A549 (cell line): ENCODE data around the gene BOK. TPM values are rescaled to one million over a fixed set of nuclear protein-coding genes. Genes with fewer than 3 reads are reported as not detected.
A peak's percentile ranks its signal among the peaks of the same experiment; 100 is the strongest.

ENCODE experiments used
- ATAC-seq, 2 experiments: fragments of 200-7000 bp in 1 of 2; fragments of >200 bp in 1 of 2; cut with Nextera tagmentation in 1 of 2; cut with Tn5 transposase in 1 of 2; 3 replicates each; pipeline versions ENCODE4 v1.8.0 to v1.9.1; 2018 to 2020; ENCODE audit warnings: mild to moderate bottlenecking in 1 of 2, moderate library complexity in 1 of 2
- CTCF ChIA-PET: fragments of 300-600 bp; sonication (Branson Sonifier 250); formaldehyde crosslinking; extraction: SDS; loops from one replicate; lab custom pipeline; 2021; ENCODE audit warnings: antibody characterized with exemption, inconsistent platforms; lab: Yijun Ruan, JAX
- POLR2A ChIA-PET: fragments of 350-600 bp; formaldehyde crosslinking; extraction: SDS; loops from one replicate; lab custom pipeline; 2021; ENCODE audit warnings: antibody characterized with exemption, inconsistent platforms; lab: Yijun Ruan, JAX
- DNase-seq, 2 experiments: peaks; one replicate each; pipeline versions ENCODE4 v3.0.0 to v3.0.0-alpha.2; 2011 to 2016; ENCODE audit warnings: low read depth in 1 of 2, low spot score in 1 of 2
- FAIRE-seq: peaks from 2 replicates; lab custom pipeline; 2011; peaks lifted over from hg19 to GRCh38; lab: Jason Lieb, UNC
- H3K27ac ChIP-seq, 2 experiments: fragments of >200 bp; sonication (Bioruptor Twin); formaldehyde crosslinking; 3 replicates each; pipeline ENCODE4 v1.5.1; 2016 to 2017
- H3K4me1 ChIP-seq: fragments of >200 bp; sonication (Bioruptor Twin); formaldehyde crosslinking; 3 replicates; pipeline ENCODE4 v1.6.1; 2016
- H3K4me2 ChIP-seq: fragments of >200 bp; sonication (Bioruptor Twin); formaldehyde crosslinking; 3 replicates; pipeline ENCODE4 v1.6.1; 2016
- H3K4me3 ChIP-seq: fragments of >200 bp; sonication (Bioruptor Twin); formaldehyde crosslinking; 3 replicates; pipeline ENCODE4 v1.5.1; 2016
- H3K9me3 ChIP-seq: fragments of >200 bp; sonication (Bioruptor Twin); formaldehyde crosslinking; 3 replicates; pipeline ENCODE4 v1.6.1; 2016
- CBX8 ChIP-seq: fragments of 200-600 bp; sonication (generic); IDR thresholded peaks from 2 replicates; pipeline ENCODE4 v1.6.1; 2016
- CEBPB ChIP-seq, 2 experiments: fragments of >200 bp in 1 of 2; sonication (Bioruptor Twin) in 1 of 2; formaldehyde crosslinking in 1 of 2; IDR thresholded peaks; 2 replicates each; pipeline ENCODE4 v1.6.1; 2012 to 2016
- CHD4 ChIP-seq: fragments of 200-600 bp; sonication (generic); IDR thresholded peaks from 2 replicates; pipeline ENCODE4 v1.6.1; 2016; ENCODE audit warnings: antibody characterized with exemption, mild to moderate bottlenecking, borderline replicate concordance
- CTCF ChIP-seq: fragments of >200 bp; sonication (Bioruptor Twin); formaldehyde crosslinking; IDR thresholded peaks from 3 replicates; pipeline ENCODE4 v1.5.1; 2016
- EHF ChIP-seq: fragments of 250-450 bp; sonication (Bioruptor Pico); IDR thresholded peaks from 2 replicates; pipeline ENCODE4 v1.5.0; 2020; ENCODE audit warnings: mild to moderate bottlenecking
- EHMT2 ChIP-seq: fragments of 200-600 bp; sonication (generic); IDR thresholded peaks from 2 replicates; pipeline ENCODE4 v1.6.1; 2016; ENCODE audit warnings: antibody characterized with exemption, low read depth, mild to moderate bottlenecking, moderate library complexity
- ELK1 ChIP-seq: fragments of 150-350 bp; IDR thresholded peaks from 2 replicates; pipeline ENCODE4 v1.6.1; 2014; ENCODE audit warnings: low read depth, mild to moderate bottlenecking, low read length
- ESRRA ChIP-seq: fragments of 150-350 bp; IDR thresholded peaks from 2 replicates; pipeline ENCODE4 v1.6.1; 2014; ENCODE audit warnings: mild to moderate bottlenecking, low read length, borderline replicate concordance
- FOSL2 ChIP-seq, 2 experiments: fragments of 450-650 bp in 1 of 2; fragments of >200 bp in 1 of 2; sonication (Bioruptor Twin) in 1 of 2; formaldehyde crosslinking; IDR thresholded peaks; 2 replicates each; pipeline versions ENCODE4 v1.5.0 to v1.6.1; 2016 to 2020; ENCODE audit warnings: mild to moderate bottlenecking in 1 of 2, moderate library complexity in 1 of 2
- FOXS1 ChIP-seq: fragments of 250-450 bp; sonication (Bioruptor Pico); IDR thresholded peaks from 2 replicates; pipeline ENCODE4 v1.5.0; 2020; ENCODE audit warnings: mild to moderate bottlenecking, moderate library complexity
- GATA3 ChIP-seq: IDR thresholded peaks from 2 replicates; pipeline ENCODE4 v1.6.1; 2012; ENCODE audit warnings: borderline replicate concordance
- HDAC2 ChIP-seq: fragments of 200-600 bp; sonication (generic); IDR thresholded peaks from 2 replicates; pipeline ENCODE4 v1.6.1; 2016
- HES2 ChIP-seq: fragments of >200 bp; sonication (Bioruptor Twin); formaldehyde crosslinking; IDR thresholded peaks from 2 replicates; pipeline ENCODE4 v1.6.1; 2016
- HEYL ChIP-seq: fragments of 250-450 bp; sonication (Bioruptor Pico); IDR thresholded peaks from 2 replicates; pipeline ENCODE4 v1.8.0; 2021; ENCODE audit warnings: mild to moderate bottlenecking, moderate library complexity
- HOXA7 ChIP-seq: fragments of 250-450 bp; sonication (Bioruptor Pico); IDR thresholded peaks from 2 replicates; pipeline ENCODE4 v1.5.0; 2020; ENCODE audit warnings: mild to moderate bottlenecking, moderate library complexity
- HOXB13 ChIP-seq: fragments of 250-450 bp; sonication (Bioruptor Pico); IDR thresholded peaks from 2 replicates; pipeline ENCODE4 v1.5.0; 2020; ENCODE audit warnings: low read depth, mild to moderate bottlenecking, moderate library complexity
- KDM1A ChIP-seq: fragments of 200-600 bp; sonication (generic); IDR thresholded peaks from 2 replicates; pipeline ENCODE4 v1.6.1; 2016; ENCODE audit warnings: low read depth, mild to moderate bottlenecking
- MAX ChIP-seq: IDR thresholded peaks from 2 replicates; pipeline ENCODE4 v1.6.1; 2012
- NFE2L2 ChIP-seq: fragments of 150-350 bp; conservative IDR thresholded peaks from 2 replicates; pipeline ENCODE4 v1.6.1; 2014; ENCODE audit warnings: low read length
- NPAS2 ChIP-seq: fragments of 250-450 bp; sonication (Bioruptor Pico); IDR thresholded peaks from 2 replicates; pipeline ENCODE4 v1.8.0; 2022; ENCODE audit warnings: mild to moderate bottlenecking, moderate library complexity, borderline replicate concordance
- PHF8 ChIP-seq: fragments of 200-600 bp; sonication (generic); IDR thresholded peaks from 2 replicates; pipeline ENCODE4 v1.6.1; 2016; ENCODE audit warnings: low read depth, mild to moderate bottlenecking, antibody characterized with exemption, moderate library complexity, borderline replicate concordance
- RAD21 ChIP-seq, 2 experiments: fragments of >200 bp in 1 of 2; sonication (Bioruptor Twin) in 1 of 2; formaldehyde crosslinking in 1 of 2; IDR thresholded peaks in 1 of 2; conservative IDR thresholded peaks in 1 of 2; 2 replicates in 1 of 2; 3 replicates in 1 of 2; pipeline ENCODE4 v1.6.1; 2012 to 2018; ENCODE audit warnings: inconsistent platforms in 1 of 2
- RARB ChIP-seq: fragments of 250-450 bp; sonication (Bioruptor Pico); IDR thresholded peaks from 2 replicates; pipeline ENCODE4 v1.8.0; 2021; ENCODE audit warnings: mild to moderate bottlenecking, moderate library complexity
- SMC3 ChIP-seq: fragments of >200 bp; sonication (Bioruptor Twin); formaldehyde crosslinking; IDR thresholded peaks from 3 replicates; pipeline ENCODE4 v1.6.1; 2018; ENCODE audit warnings: inconsistent platforms
- TFCP2L1 ChIP-seq: fragments of 250-450 bp; sonication (Bioruptor Pico); IDR thresholded peaks from 2 replicates; pipeline ENCODE4 v1.5.0; 2021; ENCODE audit warnings: mild to moderate bottlenecking
- TP53 ChIP-seq: fragments of 250-450 bp; sonication (Bioruptor Pico); IDR thresholded peaks from 2 replicates; pipeline ENCODE4 v1.5.0; 2021; ENCODE audit warnings: mild to moderate bottlenecking, moderate library complexity
- ZNF302 ChIP-seq: fragments of 250-450 bp; sonication (Bioruptor Pico); IDR thresholded peaks from 2 replicates; pipeline ENCODE4 v1.9.0; 2021; ENCODE audit warnings: inconsistent platforms, mild to moderate bottlenecking, moderate library complexity
- ZSCAN20 ChIP-seq: fragments of 250-450 bp; sonication (Bioruptor Pico); IDR thresholded peaks from 2 replicates; pipeline ENCODE4 v1.8.0; 2022; ENCODE audit warnings: mild to moderate bottlenecking, moderate library complexity
- WGBS: methylation state at CpG from one replicate; pipeline ENCODE4 v1.1.6; 2017; ENCODE audit errors: missing lambda C conversion rate; 5-methylcytosine and 5-hydroxymethylcytosine counted together
- polyA plus RNA-seq, 4 experiments: library from polyadenylated mRNA; depleted of rRNA in 3 of 4; stranded (reverse); fragments of >200 nt; fragmentation: RNase III in 1 of 4; extraction: RNeasy Plus Mini Kit Qiagen cat#74134 plus additional on column Dnase treatment in 1 of 4; gene quantifications; 2 replicates in 3 of 4; 3 replicates in 1 of 4; pipeline ENCODE4 v1.2.3, GENCODE V29; 2011 to 2017

Gene BOK
- polyA plus RNA-seq, 2 of the 4 experiments (the other 2 are of a cell fraction): 5.0 to 12.6 TPM

GRCh38 chr2:241598487-241598886, 39.9 kb downstream of the BOK start:
- no peak overlapping the region for H3K4me2 ChIP-seq
- FAIRE-seq (no peak), DNase-seq (peak in 1 of 2 experiments; percentile 35), ATAC-seq (peak; percentile 52 to 71; a peak in 3 of 6 replicates)
- H3K9me3 ChIP-seq: no peaks in the 10 kb centered on the region
- no peaks in the 10 kb centered on the region for H3K4me1 ChIP-seq
- ChIA-PET CTCF (interaction anchor here (0.6 to 1.2 kb wide), 6 partner anchors 8 to 59 kb away, joined by 3 read pairs; no protein-coding TSS in a partner anchor), POLR2A (no interaction called here)
- WGBS: 75% methylated on average over 1 of the region's 1 CpG
- TF ChIP-seq SMC3: 0 out of 3 replicates have a peak, but pooled peaks have one; percentile 15
- TF ChIP-seq RAD21 (conservative IDR thresholded peaks at IDR 0.05 in 1 of 2, IDR thresholded peaks at IDR 0.05 in 1 of 2): peak; percentile 33 to 34; a peak in 3 of 5 replicates
- TF ChIP-seq CTCF: peak; percentile 23; the same call in 1 of the 3 replicates
- TF ChIP-seq FOSL2 (IDR thresholded peaks at IDR 0.05): no peak
- no peak for TF ChIP-seq FOSL2 (CRISPR knock-in tag; IDR thresholded peaks at IDR 0.05)
- no peak for TF ChIP-seq NFE2L2
- TF ChIP-seq, all 56 proteins: peak for 3
- no peak overlapping the region for H3K27ac ChIP-seq
- H3K4me3 ChIP-seq: no peak overlapping the region

- DNase-seq (no peak), ATAC-seq (no peak), FAIRE-seq (no peak)
- POLR2A ChIA-PET: no interaction called here
- CTCF ChIA-PET: interaction anchor here (0.7 to 1.0 kb wide), 2 partner anchors 9 to 13 kb away, joined by 3 read pairs; no protein-coding TSS in a partner anchor
- H3K4me3 ChIP-seq: no peak overlapping the region
- H3K9me3 ChIP-seq: no peaks in the 10 kb centered on the region
- H3K4me1 ChIP-seq: no peaks in the 10 kb centered on the region
- no peak overlapping the region for H3K4me2 ChIP-seq
- 85% methylated on average over 6 of the region's 6 CpGs for WGBS
- TF ChIP-seq HOXA7 (CRISPR knock-in tag): no peak
- no peak for TF ChIP-seq TP53 (CRISPR knock-in tag)
- TF ChIP-seq NFE2L2: no peak
- no peak for TF ChIP-seq CHD4
- no peak for TF ChIP-seq CEBPB (IDR thresholded peaks at IDR 0.05)
- TF ChIP-seq RAD21 (conservative IDR thresholded peaks at IDR 0.05 in 1 of 2, IDR thresholded peaks at IDR 0.05 in 1 of 2): no peak
- no peak for TF ChIP-seq ESRRA
- TF ChIP-seq HDAC2: no peak
- TF ChIP-seq ELK1: no peak
- TF ChIP-seq SMC3: no peak
- TF ChIP-seq CBX8: no peak
- TF ChIP-seq EHF (CRISPR knock-in tag): no peak
- no peak for TF ChIP-seq FOXS1 (CRISPR knock-in tag)
- no peak for TF ChIP-seq ZNF302 (CRISPR knock-in tag)
- TF ChIP-seq NPAS2 (CRISPR knock-in tag): no peak
- no peak for TF ChIP-seq MAX
- TF ChIP-seq HES2: no peak
- no peak for TF ChIP-seq TFCP2L1 (CRISPR knock-in tag)
- no peak for TF ChIP-seq PHF8
- TF ChIP-seq, all 56 proteins: peak for 0
- H3K27ac ChIP-seq: no peak overlapping the region
Measured at GRCh38 chr2:241599615-241600014, 41.1 kb downstream of the BOK start.

- no peaks in the 10 kb centered on the region for H3K4me1 ChIP-seq
- FAIRE-seq (no peak), DNase-seq (no peak), ATAC-seq (no peak; a peak in 1 of 6 replicates)
- 87% methylated on average over 13 of the region's 13 CpGs for WGBS
- H3K27ac ChIP-seq: no peak overlapping the region
- ChIA-PET POLR2A (no interaction called here), CTCF (no interaction called here)
- no peak overlapping the region for H3K4me3 ChIP-seq
- no peak overlapping the region for H3K4me2 ChIP-seq
- no peaks in the 10 kb centered on the region for H3K9me3 ChIP-seq
- no peak for TF ChIP-seq RARB (CRISPR knock-in tag)
- no peak for TF ChIP-seq FOSL2 (IDR thresholded peaks at IDR 0.05)
- no peak for TF ChIP-seq FOSL2 (CRISPR knock-in tag; IDR thresholded peaks at IDR 0.05)
- no peak for TF ChIP-seq RAD21 (conservative IDR thresholded peaks at IDR 0.05 in 1 of 2, IDR thresholded peaks at IDR 0.05 in 1 of 2)
- TF ChIP-seq EHF (CRISPR knock-in tag): no peak
- no peak for TF ChIP-seq CBX8
- no peak for TF ChIP-seq GATA3
- no peak for TF ChIP-seq CTCF
- no peak for TF ChIP-seq HEYL
- TF ChIP-seq EHMT2: no peak
- TF ChIP-seq ZSCAN20: no peak
- no peak for TF ChIP-seq HOXB13
- no peak for TF ChIP-seq KDM1A
Measured at GRCh38 chr2:241601841-241602240, 43.3 kb downstream of the BOK start.
